OCI-LY3 (cell line): ENCODE data around the gene FAM3C.

ENCODE experiments used
- H2AFZ ChIP-seq: fragments of 200-600, 300-600 bp; shearing (Covaris generic); 2 replicates; pipeline ENCODE4 v1.6.0; 2014; ENCODE audit warnings: antibody characterized with exemption, low read depth, low read length
- H3K27ac ChIP-seq: fragments of 200-600, 300-600 bp; sonication (generic); 2 replicates; pipeline ENCODE4 v1.5.1; 2014; ENCODE audit warnings: mild to moderate bottlenecking, low read length, moderate library complexity, mixed read lengths
- H3K27me3 ChIP-seq: fragments of 200-600, 300-600 bp; sonication (generic); 2 replicates; pipeline ENCODE4 v1.6.1; 2014; ENCODE audit warnings: low read depth, low read length, mixed read lengths
- H3K36me3 ChIP-seq: fragments of 200-600, 300-600 bp; sonication (generic); replicated peaks from 2 replicates; pipeline ENCODE3; 2014; ENCODE audit warnings: low read depth, low read length, mixed read lengths
- H3K4me1 ChIP-seq: fragments of 300-600, 200-600 bp; sonication (generic); 2 replicates; pipeline ENCODE4 v1.6.1; 2014; ENCODE audit warnings: low read length, mixed read lengths
- H3K4me2 ChIP-seq: fragments of 200-600, 300-600 bp; sonication (generic); 2 replicates; pipeline ENCODE4 v1.6.1; 2014; ENCODE audit warnings: low read length, mixed read lengths
- H3K4me3 ChIP-seq: fragments of 300-600, 200-600 bp; sonication (generic); 2 replicates; pipeline ENCODE4 v1.5.1; 2014; ENCODE audit warnings: antibody characterized with exemption, mild to moderate bottlenecking, low read length, moderate library complexity
- H3K79me2 ChIP-seq: fragments of 300-600, 200-600 bp; shearing (Covaris generic); 2 replicates; pipeline ENCODE4 v1.6.1; 2014; ENCODE audit warnings: mild to moderate bottlenecking, low read length, mixed read lengths
- H3K9ac ChIP-seq: fragments of 300-600, 200-600 bp; shearing (Covaris generic); 2 replicates; pipeline ENCODE4 v1.6.0; 2014; ENCODE audit warnings: mild to moderate bottlenecking, low read length, moderate library complexity
- H3K9me3 ChIP-seq: fragments of 200-600, 300-600 bp; shearing (Covaris generic); 2 replicates; pipeline ENCODE4 v1.6.1; 2014; ENCODE audit warnings: low read length, mixed read lengths; ENCODE audit not compliant: insufficient read depth
- H4K20me1 ChIP-seq: fragments of 200-600, 300-600 bp; sonication (generic); 2 replicates; pipeline ENCODE4 v1.6.1; 2016; ENCODE audit warnings: low read length, mixed read lengths; ENCODE audit not compliant: insufficient read depth
- CTCF ChIP-seq: fragments of 200-600, 300-600 bp; sonication (generic); IDR thresholded peaks from 2 replicates; pipeline ENCODE4 v1.5.1; 2014; ENCODE audit warnings: antibody characterized with exemption, low read length, low read depth
- EZH2phosphoT487 ChIP-seq: fragments of 200-600 bp; shearing (Covaris generic); IDR thresholded peaks from 2 replicates; pipeline ENCODE4 v1.6.1; 2018; ENCODE audit warnings: antibody characterized with exemption, mixed run types, low read depth

Gene FAM3C

GRCh38 chr7:121351682-121352081 lies 44.4 kb downstream of the FAM3C start:
- H3K79me2 ChIP-seq = no peaks in the 10 kb centered on the region
- H4K20me1 ChIP-seq = no peaks in the 10 kb centered on the region
- H3K27me3 ChIP-seq = no peaks in the 10 kb centered on the region
- H3K4me1 ChIP-seq = no peaks in the 10 kb centered on the region
- H2AFZ ChIP-seq = no peak overlapping the region
- peaks cover 21% of the 10 kb centered on the region for H3K36me3 ChIP-seq
- H3K9me3 ChIP-seq = no peaks in the 10 kb centered on the region
- H3K9ac ChIP-seq = no peak overlapping the region
- TF ChIP-seq CTCF = no peak
- no peak for TF ChIP-seq EZH2phosphoT487
- no peak overlapping the region for H3K4me3 ChIP-seq
- H3K27ac ChIP-seq = no peak overlapping the region
- H3K4me2 ChIP-seq = no peak overlapping the region

- no peak overlapping the region for H2AFZ ChIP-seq
- no peak overlapping the region for H3K9ac ChIP-seq
- H3K4me2 ChIP-seq = no peak overlapping the region
- H3K9me3 ChIP-seq = no peaks in the 10 kb centered on the region
- H3K27me3 ChIP-seq = no peaks in the 10 kb centered on the region
- H3K4me1 ChIP-seq = no peaks in the 10 kb centered on the region
- H3K79me2 ChIP-seq = no peaks in the 10 kb centered on the region
- no peak overlapping the region for H3K4me3 ChIP-seq
- peaks cover 19% of the 10 kb centered on the region for H3K36me3 ChIP-seq
- no peaks in the 10 kb centered on the region for H4K20me1 ChIP-seq
- H3K27ac ChIP-seq = no peak overlapping the region
- TF ChIP-seq EZH2phosphoT487 = no peak
- no peak for TF ChIP-seq CTCF
Measured at GRCh38 chr7:121344497-121344896, 51.6 kb downstream of the FAM3C start.

GRCh38 chr7:121344093-121344492 lies 52.0 kb downstream of the FAM3C start:
- Histone ChIP-seq H3K79me2 (no peaks in the 10 kb centered on the region), H4K20me1 (no peaks in the 10 kb centered on the region), H3K27me3 (no peaks in the 10 kb centered on the region), H3K27ac (no peak overlapping the region), H3K4me3 (no peak overlapping the region), H3K4me1 (no peaks in the 10 kb centered on the region), H3K9me3 (no peaks in the 10 kb centered on the region), H2AFZ (no peak overlapping the region), H3K36me3 (peaks cover 19% of the 10 kb centered on the region), H3K9ac (no peak overlapping the region), H3K4me2 (no peak overlapping the region)
- TF ChIP-seq CTCF (no peak), EZH2phosphoT487 (no peak)

- no peaks in the 10 kb centered on the region for H3K79me2 ChIP-seq
- no peaks in the 10 kb centered on the region for H3K9me3 ChIP-seq
- no peak overlapping the region for H3K9ac ChIP-seq
Measured at GRCh38 chr7:121343302-121343701, 52.8 kb downstream of the FAM3C start.

More at GRCh38 chr7:121343302-121343701, 52.8 kb downstream of the FAM3C start:
- peaks cover 19% of the 10 kb centered on the region for H3K36me3 ChIP-seq
- no peak overlapping the region for H3K27ac ChIP-seq
- H3K4me1 ChIP-seq = no peaks in the 10 kb centered on the region
- TF ChIP-seq CTCF (no peak), EZH2phosphoT487 (no peak)
- no peak overlapping the region for H3K4me3 ChIP-seq
- no peak overlapping the region for H3K4me2 ChIP-seq
- H4K20me1 ChIP-seq = no peaks in the 10 kb centered on the region
- no peak overlapping the region for H2AFZ ChIP-seq
- H3K27me3 ChIP-seq = no peaks in the 10 kb centered on the region
